Smooth muscle cell (in vitro differentiated cells): ENCODE results near the gene FOXA2. TPM values are rescaled to one million over a fixed set of nuclear protein-coding genes. Genes with fewer than 3 reads are reported as not detected.
"Not testable (repeated sequence)": the region's sequence is repeated elsewhere in the genome, so short reads cannot be mapped to it uniquely, and the experiment has no call there.

Experiments used
- DNase-seq: peaks from one replicate; lab custom pipeline; 2025; ENCODE audit not compliant: unreplicated experiment; lab: John Stamatoyannopoulos, UW
- H2AFZ ChIP-seq: fragments of 200-600 bp; sonication (generic); 2 replicates; pipeline ENCODE4 v1.6.0; 2016; ENCODE audit warnings: antibody characterized with exemption, low read depth, mild to moderate bottlenecking
- H3F3A ChIP-seq: fragments of 200-600 bp; sonication (generic); 2 replicates; pipeline ENCODE4 v1.6.0; 2017; ENCODE audit warnings: antibody characterized with exemption, low read depth
- H3K27ac ChIP-seq: fragments of 200-600 bp; sonication (generic); 2 replicates; pipeline ENCODE4 v1.5.1; 2016; ENCODE audit warnings: low read depth, mild to moderate bottlenecking
- H3K27me3 ChIP-seq: fragments of 200-600 bp; sonication (generic); 2 replicates; pipeline ENCODE4 v1.6.1; 2016; ENCODE audit warnings: low read depth, mild to moderate bottlenecking
- H3K36me3 ChIP-seq: fragments of 200-600 bp; sonication (generic); 2 replicates; pipeline ENCODE4 v1.5.1; 2016; ENCODE audit warnings: low read depth
- H3K4me1 ChIP-seq: fragments of 200-600 bp; sonication (generic); 2 replicates; pipeline ENCODE4 v1.5.1; 2016; ENCODE audit warnings: low read depth
- H3K4me2 ChIP-seq: fragments of 200-600 bp; sonication (generic); 2 replicates; pipeline ENCODE4 v1.6.0; 2016; ENCODE audit warnings: mild to moderate bottlenecking
- H3K4me3 ChIP-seq: fragments of 200-600 bp; sonication (generic); 2 replicates; pipeline ENCODE4 v1.5.1; 2016; ENCODE audit warnings: mild to moderate bottlenecking
- H3K79me2 ChIP-seq: fragments of 200-600 bp; sonication (generic); 2 replicates; pipeline ENCODE4 v1.6.0; 2016; ENCODE audit warnings: low read depth, mild to moderate bottlenecking
- H3K9ac ChIP-seq: fragments of 200-600 bp; sonication (generic); 2 replicates; pipeline ENCODE4 v1.6.0; 2016; ENCODE audit warnings: low read depth
- H3K9me3 ChIP-seq: fragments of 200-600 bp; sonication (generic); replicated peaks from 2 replicates; pipeline ENCODE4 v1.5.1; 2016; ENCODE audit warnings: low read depth
- H4K20me1 ChIP-seq: fragments of 200-600 bp; sonication (generic); 2 replicates; pipeline ENCODE4 v1.6.0; 2016; ENCODE audit warnings: low read depth
- WGBS: methylation state at CpG from one replicate; pipeline ENCODE4 v1.1.7; 2016; ENCODE audit warnings: low lambda C conversion rate; 5-methylcytosine and 5-hydroxymethylcytosine counted together
- polyA plus RNA-seq: library from polyadenylated mRNA; unstranded; fragments of >200 nt; fragmentation: Nextera tagmentation; extraction: Ambion mirVana; gene quantifications from 2 replicates; pipeline ENCODE4 v1.2.1, GENCODE V29; 2016
- total RNA-seq: library from RNA; depleted of rRNA; stranded (reverse); fragments of >200 nt; gene quantifications from 2 replicates; pipeline ENCODE4 v1.2.3, GENCODE V29; 2014
- TF ChIP-seq, protein P1 (sequence below): fragments of 200-600 bp; sonication (generic); IDR thresholded peaks from 2 replicates; pipeline ENCODE4 v1.5.1; 2017; ENCODE audit warnings: borderline replicate concordance, mild to moderate bottlenecking, antibody characterized with exemption; ENCODE audit not compliant: insufficient read depth, poor library complexity, severe bottlenecking

FOXA2 gene
- total and polyA plus RNA-seq, 2 experiments from 2014 or later = not detected

GRCh38 chr20:22611636-22612035 lies 27.3 kb upstream of the FOXA2 start:
- Histone ChIP-seq H3K36me3 (no peaks in the 10 kb centered on the region), H4K20me1 (no peaks in the 10 kb centered on the region), H3K4me1 (peaks cover 10% of the 10 kb centered on the region), H3K27me3 (peaks cover 19% of the 10 kb centered on the region), H3K9me3 (no peaks in the 10 kb centered on the region), H3K4me3 (no peak overlapping the region), H3F3A (no peaks in the 10 kb centered on the region), H3K4me2 (no peak overlapping the region), H2AFZ (no peak overlapping the region), H3K79me2 (no peaks in the 10 kb centered on the region), H3K9ac (no peak overlapping the region), H3K27ac (no peak overlapping the region)
- TF ChIP-seq, protein P1, sequence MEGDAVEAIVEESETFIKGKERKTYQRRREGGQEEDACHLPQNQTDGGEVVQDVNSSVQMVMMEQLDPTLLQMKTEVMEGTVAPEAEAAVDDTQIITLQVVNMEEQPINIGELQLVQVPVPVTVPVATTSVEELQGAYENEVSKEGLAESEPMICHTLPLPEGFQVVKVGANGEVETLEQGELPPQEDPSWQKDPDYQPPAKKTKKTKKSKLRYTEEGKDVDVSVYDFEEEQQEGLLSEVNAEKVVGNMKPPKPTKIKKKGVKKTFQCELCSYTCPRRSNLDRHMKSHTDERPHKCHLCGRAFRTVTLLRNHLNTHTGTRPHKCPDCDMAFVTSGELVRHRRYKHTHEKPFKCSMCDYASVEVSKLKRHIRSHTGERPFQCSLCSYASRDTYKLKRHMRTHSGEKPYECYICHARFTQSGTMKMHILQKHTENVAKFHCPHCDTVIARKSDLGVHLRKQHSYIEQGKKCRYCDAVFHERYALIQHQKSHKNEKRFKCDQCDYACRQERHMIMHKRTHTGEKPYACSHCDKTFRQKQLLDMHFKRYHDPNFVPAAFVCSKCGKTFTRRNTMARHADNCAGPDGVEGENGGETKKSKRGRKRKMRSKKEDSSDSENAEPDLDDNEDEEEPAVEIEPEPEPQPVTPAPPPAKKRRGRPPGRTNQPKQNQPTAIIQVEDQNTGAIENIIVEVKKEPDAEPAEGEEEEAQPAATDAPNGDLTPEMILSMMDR = no peak
- DNase-seq = no peak

GRCh38 chr20:22607695-22608094 lies 23.3 kb upstream of the FOXA2 start:
- Histone ChIP-seq H3K9ac (no peak overlapping the region), H3K4me3 (no peak overlapping the region), H2AFZ (no peak overlapping the region), H3K4me1 (peaks cover 10% of the 10 kb centered on the region), H3F3A (no peaks in the 10 kb centered on the region), H3K27ac (no peak overlapping the region), H3K36me3 (no peaks in the 10 kb centered on the region), H4K20me1 (no peaks in the 10 kb centered on the region), H3K79me2 (no peaks in the 10 kb centered on the region), H3K9me3 (no peaks in the 10 kb centered on the region), H3K27me3 (peaks cover 12% of the 10 kb centered on the region), H3K4me2 (no peak overlapping the region)
- TF ChIP-seq, protein P1 = no peak
- no peak for DNase-seq
- WGBS = 64% methylated on average over 2 of the region's 2 CpGs

DNA sequence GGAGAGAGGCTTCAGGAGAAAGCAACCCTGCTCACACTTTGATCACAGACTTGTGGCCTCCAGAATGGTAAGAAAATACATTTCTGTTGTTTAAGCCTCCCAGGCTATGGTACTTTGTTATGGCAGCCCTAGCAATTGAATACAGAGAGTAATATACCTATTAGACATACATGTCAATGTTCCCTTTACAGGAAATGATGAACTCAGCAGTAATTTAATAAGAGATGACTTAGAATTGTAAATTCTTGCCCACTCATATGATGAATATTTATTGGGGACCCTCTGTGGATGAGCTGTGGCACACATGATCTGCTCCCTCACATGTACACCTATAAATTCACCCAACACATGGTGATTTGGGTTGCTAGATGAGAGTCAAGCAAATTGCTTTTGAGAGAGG lies 20.4 kb upstream of the FOXA2 start:
- Histone ChIP-seq H3K4me1 (peaks cover 10% of the 10 kb centered on the region), H4K20me1 (no peaks in the 10 kb centered on the region), H3F3A (no peaks in the 10 kb centered on the region), H3K9ac (no peak overlapping the region), H3K4me2 (no peak overlapping the region), H3K27me3 (peaks cover 12% of the 10 kb centered on the region), H3K27ac (no peak overlapping the region), H3K9me3 (no peaks in the 10 kb centered on the region), H2AFZ (no peak overlapping the region), H3K36me3 (no peaks in the 10 kb centered on the region), H3K79me2 (no peaks in the 10 kb centered on the region), H3K4me3 (no peak overlapping the region)
- DNase-seq = no peak
- TF ChIP-seq, protein P1 = no peak

DNA sequence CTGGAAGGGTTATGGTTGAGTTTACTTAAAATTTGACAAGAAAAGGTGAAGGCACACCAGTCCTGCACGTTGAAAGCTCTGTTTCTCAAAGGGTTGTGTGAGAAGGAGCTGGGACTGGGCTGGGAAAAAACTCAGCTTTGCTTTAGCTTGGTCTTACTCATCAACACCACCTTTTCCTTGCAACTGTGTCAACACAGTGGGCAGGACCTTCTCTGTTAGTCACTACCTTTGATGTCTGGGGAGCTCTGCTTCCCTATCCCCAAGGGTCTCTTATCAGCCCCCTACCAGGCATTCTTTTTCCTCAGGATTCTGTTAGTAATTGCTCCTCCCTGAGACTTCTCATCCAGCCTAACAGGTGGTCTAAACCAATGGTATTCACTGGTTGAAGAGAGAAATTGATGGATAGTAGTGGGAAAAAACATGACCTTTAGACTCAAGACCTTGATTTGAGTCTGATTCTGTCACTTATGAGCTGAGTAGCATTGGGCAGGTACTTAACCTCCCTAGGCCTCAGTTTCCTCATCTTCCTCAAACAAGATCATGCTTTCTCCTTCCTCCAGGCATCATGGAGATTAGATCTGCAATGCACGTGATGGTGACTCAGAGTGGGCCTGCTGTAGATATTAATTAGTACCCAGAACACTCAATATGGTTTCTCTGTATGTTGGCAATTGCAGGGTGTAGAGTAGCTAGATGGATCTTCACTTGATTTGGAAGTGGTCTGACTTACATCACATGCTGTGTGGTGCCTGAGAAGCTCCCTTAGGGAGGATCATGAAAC lies 17.2 kb upstream of the FOXA2 start:
- Histone ChIP-seq H3K9me3 (no peaks in the 10 kb centered on the region), H4K20me1 (no peaks in the 10 kb centered on the region), H3K27ac (no peak overlapping the region), H3K4me2 (no peak overlapping the region), H3K36me3 (no peaks in the 10 kb centered on the region), H3K27me3 (peaks cover 17% of the 10 kb centered on the region), H3K79me2 (no peaks in the 10 kb centered on the region), H3K4me1 (no peaks in the 10 kb centered on the region), H2AFZ (no peak overlapping the region), H3K9ac (no peak overlapping the region), H3F3A (no peaks in the 10 kb centered on the region), H3K4me3 (no peak overlapping the region)
- TF ChIP-seq, protein P1 = no peak
- DNase-seq = no peak
- WGBS = 57% methylated on average over 2 of the region's 2 CpGs

- not testable (repeated sequence) for H3K9me3 ChIP-seq, H2AFZ ChIP-seq, DNase-seq, H3K36me3 ChIP-seq, H3K4me3 ChIP-seq, H3K9ac ChIP-seq, H3K4me2 ChIP-seq, H3K27ac ChIP-seq, H3K4me1 ChIP-seq, H4K20me1 ChIP-seq, H3F3A ChIP-seq, H3K79me2 ChIP-seq
- 98% methylated on average over 2 of the region's 2 CpGs for WGBS
- H3K27me3 ChIP-seq = peaks cover 40% of the 10 kb centered on the region
Measured at GRCh38 chr20:22599258-22599657, 14.9 kb upstream of the FOXA2 start.
